Measurements from ENCODE around the gene COL26A1. TPM values are rescaled to one million over a fixed set of nuclear protein-coding genes. Genes with fewer than 3 reads are reported as not detected.

The COL26A1 gene
- total and polyA plus RNA-seq, 2 experiments from 2014 or later: 11.6 to 19.1 TPM

- no peaks in the 10 kb centered on the region for H3K9me3 ChIP-seq (ENCODE audit: low read depth)
- no peak overlapping the region for H3K4me3 ChIP-seq
- no peaks in the 10 kb centered on the region for H3K27me3 ChIP-seq
- no peaks in the 10 kb centered on the region for H3K9me2 ChIP-seq (replicated peaks; ENCODE audit: insufficient read depth)
- no peak overlapping the region for H3K27ac ChIP-seq
- no peak for DNase-seq (ENCODE audit: low spot score)
- no peaks in the 10 kb centered on the region for H3K36me3 ChIP-seq (replicated peaks; ENCODE audit: insufficient read depth, low read depth)
- H3K4me1 ChIP-seq (ENCODE audit: insufficient read depth): no peaks in the 10 kb centered on the region
- H3K79me2 ChIP-seq: no peaks in the 10 kb centered on the region
- H2AFZ ChIP-seq: no peak overlapping the region
- 91% methylated on average over 14 of the region's 14 CpGs for WGBS (ENCODE audit: low lambda C conversion rate, missing lambda C conversion rate)
- no peak overlapping the region for H3K4me2 ChIP-seq
- TF ChIP-seq EZH2 (IDR thresholded peaks at IDR 0.05; ENCODE audit: borderline replicate concordance) (no peak), EZH2phosphoT487 (IDR thresholded peaks at IDR 0.05; ENCODE audit: low read depth, severe bottlenecking, unreplicated experiment) (no peak), CTCF (IDR thresholded peaks at IDR 0.05; ENCODE audit: poor library complexity) (no peak)
- H4K20me1 ChIP-seq (ENCODE audit: insufficient read depth, poor library complexity, severe bottlenecking): no peaks in the 10 kb centered on the region
These were observed 185.4 kb downstream of the COL26A1 start for GRCh38 chr7:101547916-101548661.

GRCh38 chr7:101549734-101550133, 187.1 kb downstream of the COL26A1 start:
- H4K20me1 ChIP-seq (ENCODE audit: insufficient read depth, poor library complexity, severe bottlenecking): no peaks in the 10 kb centered on the region
- no peak for TF ChIP-seq EZH2 (IDR thresholded peaks at IDR 0.05; ENCODE audit: borderline replicate concordance)
- TF ChIP-seq EZH2phosphoT487 (IDR thresholded peaks at IDR 0.05; ENCODE audit: low read depth, severe bottlenecking, unreplicated experiment): no peak
- no peak for TF ChIP-seq CTCF (IDR thresholded peaks at IDR 0.05; ENCODE audit: poor library complexity)
- no peak overlapping the region for H2AFZ ChIP-seq
- no peaks in the 10 kb centered on the region for H3K9me2 ChIP-seq (replicated peaks; ENCODE audit: insufficient read depth)
- H3K27me3 ChIP-seq: no peaks in the 10 kb centered on the region
- no peaks in the 10 kb centered on the region for H3K79me2 ChIP-seq
- H3K4me3 ChIP-seq: no peak overlapping the region
- whole genome bisulfite sequencing (ENCODE audit: low lambda C conversion rate, missing lambda C conversion rate): 96% methylated on average over 5 of the region's 5 CpGs
- no peaks in the 10 kb centered on the region for H3K4me1 ChIP-seq (ENCODE audit: insufficient read depth)
- no peak overlapping the region for H3K27ac ChIP-seq
- H3K36me3 ChIP-seq (replicated peaks; ENCODE audit: insufficient read depth, low read depth): no peaks in the 10 kb centered on the region
- no peak for DNase-seq (ENCODE audit: low spot score)
- H3K4me2 ChIP-seq: no peak overlapping the region
- no peaks in the 10 kb centered on the region for H3K9me3 ChIP-seq (ENCODE audit: low read depth)

GRCh38 chr7:101550641-101551541, 188.2 kb downstream of the COL26A1 start:
- Histone ChIP-seq H3K9me3 (ENCODE audit: low read depth) (no peaks in the 10 kb centered on the region), H3K9me2 (replicated peaks; ENCODE audit: insufficient read depth) (no peaks in the 10 kb centered on the region), H2AFZ (no peak overlapping the region), H3K27ac (no peak overlapping the region), H3K27me3 (no peaks in the 10 kb centered on the region), H4K20me1 (ENCODE audit: insufficient read depth, poor library complexity, severe bottlenecking) (no peaks in the 10 kb centered on the region), H3K4me2 (no peak overlapping the region), H3K4me1 (ENCODE audit: insufficient read depth) (no peaks in the 10 kb centered on the region), H3K79me2 (no peaks in the 10 kb centered on the region), H3K36me3 (replicated peaks; ENCODE audit: insufficient read depth, low read depth) (no peaks in the 10 kb centered on the region), H3K4me3 (no peak overlapping the region)
- DNase-seq (ENCODE audit: low spot score): no peak
- WGBS (ENCODE audit: low lambda C conversion rate, missing lambda C conversion rate): 82% methylated on average over 19 of the region's 26 CpGs
- TF ChIP-seq EZH2 (IDR thresholded peaks at IDR 0.05; ENCODE audit: borderline replicate concordance) (no peak), CTCF (IDR thresholded peaks at IDR 0.05; ENCODE audit: poor library complexity) (no peak)
